Esophagus squamous epithelium (tissue), 5 donors: ENCODE results near the gene ASB13. TPM values are rescaled to one million over a fixed set of nuclear protein-coding genes. Genes with fewer than 3 reads are reported as not detected.

Source experiments
- DNase-seq: peaks from one replicate; lab custom pipeline; 2025; lab: John Stamatoyannopoulos, UW
- H3K27ac ChIP-seq, 4 donors: fragments of 200-600 bp; sonication (generic); one replicate each; pipeline ENCODE4 v1.5.1; 2016 to 2019; ENCODE audit warnings: mild to moderate bottlenecking in 1 of 4
- H3K27me3 ChIP-seq, 4 donors: fragments of 200-600 bp; sonication (generic); 1 replicate in 3 of 4; 2 replicates in 1 of 4; pipeline versions ENCODE4 v1.5.1 to v1.6.0; 2017 to 2021; ENCODE audit warnings: antibody characterized with exemption in 1 of 4
- H3K36me3 ChIP-seq, 3 donors: fragments of 200-600 bp; sonication (generic); one replicate each; pipeline ENCODE4 v1.5.1; 2016 to 2019
- H3K4me1 ChIP-seq, 3 donors: fragments of 200-600 bp; sonication (generic); one replicate each; pipeline ENCODE4 v1.5.1; 2017 to 2019
- H3K4me3 ChIP-seq, 4 donors: fragments of 200-600 bp; sonication (generic); 1 replicate in 3 of 4; 2 replicates in 1 of 4; pipeline ENCODE4 v1.5.1; 2016 to 2019; ENCODE audit warnings: mild to moderate bottlenecking in 2 of 4, moderate library complexity in 1 of 4
- H3K9me3 ChIP-seq, 3 donors: fragments of 200-600 bp; sonication (generic); one replicate each; pipeline ENCODE4 v1.5.1; 2016 to 2019
- CTCF ChIP-seq, 6 experiments: fragments of 450-650 bp in 4 of 6; fragments of 200-600 bp in 2 of 6; sonication (generic) in 2 of 6; IDR thresholded peaks; one replicate each; pipeline ENCODE4 v1.5.1; 2016 to 2019; ENCODE audit warnings: antibody characterized with exemption in 6 of 6, mild to moderate bottlenecking in 4 of 6, moderate library complexity in 4 of 6
- POLR2A ChIP-seq, 4 donors: fragments of 450-650 bp; IDR thresholded peaks; one replicate each; pipeline ENCODE4 v1.6.1; 2017; ENCODE audit warnings: antibody characterized with exemption in 4 of 4, mild to moderate bottlenecking in 4 of 4, moderate library complexity in 3 of 4
- WGBS, 2 donors: methylation state at CpG; one replicate each; pipeline ENCODE4 v1.1.5; 2018; 5-methylcytosine and 5-hydroxymethylcytosine counted together
- intact Hi-C: fragments of 100-400 bp; cut with DNase I; formaldehyde crosslinking; loops from one replicate; pipeline ENCODE4 v1.15.0; 2022
- total RNA-seq, 4 donors: library from RNA; depleted of rRNA; stranded (reverse); fragments of >200 nt; gene quantifications; one replicate each; pipeline ENCODE4 v1.1.0, GENCODE V29; 2016
- donor health status: DM: yes; HTN: yes; CAD: no.

ASB13 gene
- total RNA-seq, 4 donors from 2014 or later = 9.6 to 29.0 (median 15.7) TPM

GRCh38 chr10:5683065-5683464, 16.7 kb upstream of the ASB13 start:
- intact Hi-C loops = no loop called here
- TF ChIP-seq CTCF (IDR thresholded peaks at IDR 0.05) (no peak), POLR2A (IDR thresholded peaks at IDR 0.05) (no peak)

GRCh38 chr10:5681930-5682329, 15.5 kb upstream of the ASB13 start:
- TF ChIP-seq CTCF (IDR thresholded peaks at IDR 0.05) = no peak
- no peak for TF ChIP-seq POLR2A (IDR thresholded peaks at IDR 0.05)
- intact Hi-C loops = no loop called here
- peaks cover 0 to 33% (median 4%) of the 10 kb centered on the region in 3 donors for H3K4me1 ChIP-seq
- 42 to 54% methylated on average over 5 of the region's 5 CpGs for WGBS, 2 donors
- DNase-seq = no peak
- H3K4me3 ChIP-seq = no peak overlapping the region
- H3K27me3 ChIP-seq = peaks cover 0 to 10% (median 0%) of the 10 kb centered on the region in 4 donors
- no peaks in the 10 kb centered on the region for H3K36me3 ChIP-seq
- H3K9me3 ChIP-seq = no peaks in the 10 kb centered on the region
- peak overlapping the region in 2 of 4 donors; percentile 7 to 27 for H3K27ac ChIP-seq

More at GRCh38 chr10:5683065-5683464, 16.7 kb upstream of the ASB13 start:
- Histone ChIP-seq H3K4me1 (peaks cover 0 to 44% (median 4%) of the 10 kb centered on the region in 3 donors), H3K36me3 (no peaks in the 10 kb centered on the region), H3K27ac (no peak overlapping the region), H3K27me3 (peaks cover 0 to 6% (median 0%) of the 10 kb centered on the region in 4 donors), H3K4me3 (no peak overlapping the region), H3K9me3 (no peaks in the 10 kb centered on the region)
- DNase-seq = no peak
- WGBS, 2 donors = 79 to 81% methylated on average over 3 of the region's 3 CpGs

GRCh38 chr10:5679606-5680005, 13.2 kb upstream of the ASB13 start:
- no peak for DNase-seq
- no peak overlapping the region for H3K4me3 ChIP-seq
- WGBS, 2 donors = 85 to 86% methylated on average over 2 of the region's 2 CpGs
- no peak overlapping the region for H3K27ac ChIP-seq
- H3K4me1 ChIP-seq = peaks cover 0 to 19% (median 0%) of the 10 kb centered on the region in 3 donors
- H3K27me3 ChIP-seq = peaks cover 0 to 10% (median 0%) of the 10 kb centered on the region in 4 donors
- TF ChIP-seq CTCF (IDR thresholded peaks at IDR 0.05) = no peak
- TF ChIP-seq POLR2A (IDR thresholded peaks at IDR 0.05) = no peak
- intact Hi-C loops = no loop called here
- H3K36me3 ChIP-seq = no peaks in the 10 kb centered on the region
- no peaks in the 10 kb centered on the region for H3K9me3 ChIP-seq

GRCh38 chr10:5679037-5679435, 12.6 kb upstream of the ASB13 start:
- no peak for DNase-seq
- H3K27ac ChIP-seq = no peak overlapping the region
- peaks cover 0 to 10% (median 0%) of the 10 kb centered on the region in 4 donors for H3K27me3 ChIP-seq
- intact Hi-C loops = no loop called here
- TF ChIP-seq CTCF (IDR thresholded peaks at IDR 0.05) = no peak
- TF ChIP-seq POLR2A (IDR thresholded peaks at IDR 0.05) = no peak
- H3K4me3 ChIP-seq = no peak overlapping the region
- H3K36me3 ChIP-seq = no peaks in the 10 kb centered on the region
- 78 to 89% methylated on average over 3 of the region's 3 CpGs for WGBS, 2 donors
- peaks cover 0 to 5% (median 4%) of the 10 kb centered on the region in 3 donors for H3K9me3 ChIP-seq
- peaks cover 0 to 15% (median 0%) of the 10 kb centered on the region in 3 donors for H3K4me1 ChIP-seq

- intact Hi-C loops = no loop called here
- H3K27ac ChIP-seq = no peak overlapping the region
- H3K4me1 ChIP-seq = peaks cover 0 to 12% (median 0%) of the 10 kb centered on the region in 3 donors
- no peak for DNase-seq
- no peak overlapping the region for H3K4me3 ChIP-seq
- H3K9me3 ChIP-seq = peaks cover 0 to 7% (median 6%) of the 10 kb centered on the region in 3 donors
- WGBS, 2 donors = 67 to 71% methylated on average over 9 of the region's 9 CpGs
- no peak for TF ChIP-seq POLR2A (IDR thresholded peaks at IDR 0.05)
- peaks cover 0 to 10% (median 0%) of the 10 kb centered on the region in 4 donors for H3K27me3 ChIP-seq
- H3K36me3 ChIP-seq = no peaks in the 10 kb centered on the region
Measured at GRCh38 chr10:5678397-5679036, 12.1 kb upstream of the ASB13 start.
